MG63 (cell line): ENCODE results near the gene SMIM26. TPM values are rescaled to one million over a fixed set of nuclear protein-coding genes. Genes with fewer than 3 reads are reported as not detected.

Source experiments
- total RNA-seq: library from RNA; depleted of rRNA; stranded (reverse); fragments of >200 nt; shearing (Covaris generic); gene quantifications from 2 replicates; pipeline ENCODE4 v1.2.3, GENCODE V29; 2014; ENCODE audit warnings: low replicate concordance; rRNA removed

The SMIM26 gene
- total RNA-seq, 1 experiment from 2014 or later: 32.8 TPM

Other genes with a start within 250 kb of the SMIM26 start
- gene DZANK1, start 100.4 kb upstream of the SMIM26 start, total RNA-seq: 0.10 and 0.40 TPM in 2 replicates
- 7.7 and 12.6 TPM in 2 replicates for gene POLR3F, start 100.0 kb upstream of the SMIM26 start, total RNA-seq
- gene RBBP9, start 70.2 kb upstream of the SMIM26 start, total RNA-seq: 13.2 and 19.5 TPM in 2 replicates
- gene SEC23B, start 59.5 kb upstream of the SMIM26 start, total RNA-seq: 24.2 and 27.1 TPM in 2 replicates
- 48.2 and 66.9 TPM in 2 replicates for gene DTD1, start 20.6 kb downstream of the SMIM26 start, total RNA-seq
- not detected in 2 replicates for gene SCP2D1, start 246.4 kb downstream of the SMIM26 start, total RNA-seq